ENCODE data around the gene YIPF5.

Gene YIPF5

DNA sequence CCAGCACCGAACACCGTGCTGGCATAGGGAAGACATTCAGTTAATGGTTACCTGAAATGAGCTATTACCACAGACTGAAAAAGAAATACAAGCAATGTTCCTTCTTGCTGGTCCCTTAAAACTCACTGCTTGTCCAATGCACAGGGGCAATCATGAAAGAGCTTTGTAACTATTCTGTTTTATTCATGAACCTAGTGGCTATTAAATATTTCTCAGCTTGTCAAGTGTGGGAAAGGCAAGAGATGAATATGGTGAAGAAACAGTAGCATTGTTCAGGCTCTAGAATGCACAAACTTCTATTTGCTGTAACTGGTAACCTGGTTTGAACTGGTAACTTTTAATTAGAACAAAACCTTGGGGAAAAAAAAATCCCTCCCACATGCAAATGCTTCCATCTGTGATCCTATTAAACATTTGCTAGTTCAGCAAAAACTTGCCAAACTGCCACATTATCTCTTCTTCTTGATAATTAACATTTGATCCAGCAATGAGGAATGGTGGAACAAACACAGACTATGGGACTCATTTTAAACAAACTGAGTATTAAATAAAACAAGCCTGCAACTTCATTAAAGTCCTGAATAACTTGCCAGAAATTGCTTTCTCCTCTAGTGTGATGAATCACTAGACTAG, 36.1 kb downstream of the YIPF5 start:
- TF ChIP-seq, protein P1, sequence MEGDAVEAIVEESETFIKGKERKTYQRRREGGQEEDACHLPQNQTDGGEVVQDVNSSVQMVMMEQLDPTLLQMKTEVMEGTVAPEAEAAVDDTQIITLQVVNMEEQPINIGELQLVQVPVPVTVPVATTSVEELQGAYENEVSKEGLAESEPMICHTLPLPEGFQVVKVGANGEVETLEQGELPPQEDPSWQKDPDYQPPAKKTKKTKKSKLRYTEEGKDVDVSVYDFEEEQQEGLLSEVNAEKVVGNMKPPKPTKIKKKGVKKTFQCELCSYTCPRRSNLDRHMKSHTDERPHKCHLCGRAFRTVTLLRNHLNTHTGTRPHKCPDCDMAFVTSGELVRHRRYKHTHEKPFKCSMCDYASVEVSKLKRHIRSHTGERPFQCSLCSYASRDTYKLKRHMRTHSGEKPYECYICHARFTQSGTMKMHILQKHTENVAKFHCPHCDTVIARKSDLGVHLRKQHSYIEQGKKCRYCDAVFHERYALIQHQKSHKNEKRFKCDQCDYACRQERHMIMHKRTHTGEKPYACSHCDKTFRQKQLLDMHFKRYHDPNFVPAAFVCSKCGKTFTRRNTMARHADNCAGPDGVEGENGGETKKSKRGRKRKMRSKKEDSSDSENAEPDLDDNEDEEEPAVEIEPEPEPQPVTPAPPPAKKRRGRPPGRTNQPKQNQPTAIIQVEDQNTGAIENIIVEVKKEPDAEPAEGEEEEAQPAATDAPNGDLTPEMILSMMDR (IDR thresholded peaks at IDR 0.05): no peak
- TF ChIP-seq ZFX (IDR thresholded peaks at IDR 0.05; ENCODE audit: borderline replicate concordance): no peak
- no peak overlapping the region for H3K27ac ChIP-seq

DNA sequence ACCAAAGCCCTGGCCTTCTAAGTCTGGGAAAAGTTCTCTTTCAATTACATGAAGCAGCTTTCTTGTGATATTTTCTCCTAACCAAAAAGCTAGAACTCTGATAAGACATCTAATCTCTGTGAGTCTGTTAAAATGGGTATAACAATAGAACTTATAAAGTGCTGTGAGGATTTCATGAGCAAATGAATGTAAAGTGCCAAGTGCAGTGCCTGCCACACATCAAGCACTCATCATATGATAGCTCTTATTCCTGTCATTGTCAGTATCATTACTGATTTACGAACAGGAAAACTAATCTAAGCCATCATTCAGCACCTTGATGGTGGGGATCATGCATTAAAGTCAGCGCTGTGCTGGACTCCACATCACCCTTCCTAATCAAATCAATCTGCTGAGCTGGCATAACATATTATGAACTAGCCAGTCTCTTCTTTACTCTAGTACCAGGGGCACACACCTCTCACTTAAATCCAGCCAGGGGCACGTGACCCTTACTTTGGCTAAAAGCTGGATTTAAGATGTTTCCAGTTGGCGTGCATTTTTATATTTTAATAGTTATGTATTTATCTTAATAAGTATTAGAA, 37.3 kb downstream of the YIPF5 start:
- no peak overlapping the region for H3K27ac ChIP-seq
- TF ChIP-seq, protein P1 (IDR thresholded peaks at IDR 0.05): no peak
- no peak for TF ChIP-seq ZFX (IDR thresholded peaks at IDR 0.05; ENCODE audit: borderline replicate concordance)

DNA sequence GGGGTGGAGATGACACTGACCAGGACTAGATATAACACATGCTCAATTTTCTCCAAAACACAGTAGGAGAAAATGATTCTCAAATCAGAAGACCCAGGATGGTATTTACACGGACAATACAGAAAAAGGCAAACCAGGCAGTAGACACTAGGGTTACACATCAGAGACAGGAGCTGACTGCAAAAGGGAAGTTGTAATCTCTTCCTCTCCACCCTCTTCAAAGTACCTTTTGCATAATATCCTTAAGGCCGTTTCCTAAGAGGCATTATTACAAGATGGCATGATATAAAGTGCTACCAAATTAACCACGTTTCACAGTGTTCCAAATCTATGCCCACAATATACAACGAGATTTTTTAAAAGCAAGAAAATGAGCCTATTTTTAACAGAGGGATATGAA, 39.2 kb downstream of the YIPF5 start:
- H3K27ac ChIP-seq: no peak overlapping the region
- TF ChIP-seq, protein P1 (IDR thresholded peaks at IDR 0.05): no peak
- no peak for TF ChIP-seq ZFX (IDR thresholded peaks at IDR 0.05; ENCODE audit: borderline replicate concordance)

DNA sequence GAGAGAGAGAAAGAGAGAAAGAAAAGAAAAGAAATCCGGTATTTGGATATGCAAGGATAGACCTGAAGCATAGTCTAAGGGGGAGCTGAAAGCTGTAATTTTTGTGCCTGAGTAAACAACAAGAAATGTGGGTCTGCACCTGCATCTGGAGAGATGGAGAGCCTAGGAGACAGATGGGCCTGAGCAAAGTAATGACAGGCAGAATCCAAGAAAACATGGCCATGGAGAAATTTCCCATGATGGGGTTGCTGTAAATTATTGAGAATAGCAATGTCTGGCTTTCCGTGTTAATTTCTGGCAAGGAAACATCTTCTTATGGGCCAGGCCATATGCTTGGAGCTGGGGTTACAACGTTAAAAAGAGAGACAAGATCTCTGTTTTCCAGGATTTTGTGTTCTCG, 40.2 kb downstream of the YIPF5 start:
- TF ChIP-seq, protein P1 (IDR thresholded peaks at IDR 0.05): no peak
- TF ChIP-seq ZFX (IDR thresholded peaks at IDR 0.05; ENCODE audit: borderline replicate concordance): no peak

DNA sequence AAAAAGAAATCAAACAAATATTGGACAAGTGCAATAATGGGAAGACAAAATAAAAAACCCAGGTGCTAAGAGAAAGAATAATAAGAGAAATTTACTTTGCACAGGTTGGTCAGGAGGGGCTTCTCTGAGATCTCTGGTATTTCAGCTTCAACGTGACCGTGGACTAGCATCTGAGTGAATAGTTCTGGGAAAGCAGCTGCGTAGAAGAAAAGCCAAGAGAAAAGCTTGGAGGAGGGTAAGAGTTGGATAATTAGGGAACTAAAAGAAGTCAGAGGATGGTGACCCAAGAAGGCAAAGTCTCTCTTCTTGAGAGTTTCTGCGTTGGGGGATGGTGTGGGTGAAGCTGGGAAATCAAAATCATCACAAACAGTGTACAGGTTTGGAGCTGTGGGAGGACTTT, 41.6 kb downstream of the YIPF5 start:
- TF ChIP-seq, protein P1 (IDR thresholded peaks at IDR 0.05): no peak
- TF ChIP-seq ZFX (IDR thresholded peaks at IDR 0.05; ENCODE audit: borderline replicate concordance): no peak

More for the DNA sequence above, 40.2 kb downstream of the YIPF5 start:
- no peak overlapping the region for H3K27ac ChIP-seq

DNA sequence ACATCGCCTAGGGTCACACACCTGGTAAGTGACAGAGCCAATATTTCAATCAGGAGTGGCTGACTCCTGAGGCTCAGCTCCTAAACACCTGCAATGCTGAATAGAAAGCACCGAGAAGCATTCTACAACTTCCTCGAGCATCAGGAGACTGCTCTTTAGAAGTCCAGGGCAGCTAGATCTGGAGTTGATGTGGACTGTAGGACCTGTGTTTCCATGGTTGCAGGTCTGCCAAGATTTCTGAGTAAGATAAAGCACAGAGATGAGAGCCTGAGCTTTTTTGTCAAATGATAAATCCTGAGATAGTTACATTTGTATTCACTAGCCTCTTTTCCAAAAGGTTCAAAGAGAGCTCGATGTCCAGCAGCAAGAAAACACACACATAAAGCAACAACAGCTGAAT, 43.8 kb downstream of the YIPF5 start:
- no peak for TF ChIP-seq ZFX (IDR thresholded peaks at IDR 0.05; ENCODE audit: borderline replicate concordance)
- TF ChIP-seq, protein P1 (IDR thresholded peaks at IDR 0.05): no peak
- no peak overlapping the region for H3K27ac ChIP-seq

More for the DNA sequence above, 41.6 kb downstream of the YIPF5 start:
- no peak overlapping the region for H3K27ac ChIP-seq

DNA sequence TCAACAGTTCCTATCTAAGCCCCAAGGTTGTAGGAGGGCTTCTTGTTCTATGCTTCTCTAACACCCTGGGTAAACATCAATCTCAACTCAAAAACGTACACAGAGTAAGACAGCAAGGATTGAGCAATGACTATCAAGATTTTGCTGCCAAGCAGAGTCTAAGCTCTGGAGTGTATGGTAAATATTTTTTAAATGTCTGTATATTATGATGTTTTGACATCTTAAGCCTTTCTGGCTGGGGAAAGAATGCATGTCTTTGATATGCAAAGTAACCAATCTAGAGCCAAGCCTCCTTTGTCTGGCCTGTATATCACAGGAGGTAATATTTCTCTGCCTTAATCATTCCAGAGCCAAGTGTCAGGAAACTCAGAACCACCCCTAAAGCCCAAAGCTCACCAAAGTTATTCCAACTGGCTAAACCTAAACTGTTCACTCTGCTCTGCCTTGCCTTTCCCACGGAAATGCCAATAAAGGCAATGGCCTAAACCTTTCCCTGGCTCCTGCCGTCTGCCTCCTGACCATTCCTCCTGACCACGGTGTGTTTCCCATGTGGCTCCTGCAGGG, 45.2 kb downstream of the YIPF5 start:
- H3K27ac ChIP-seq: no peak overlapping the region
- TF ChIP-seq, protein P1 (IDR thresholded peaks at IDR 0.05): no peak
- TF ChIP-seq ZFX (IDR thresholded peaks at IDR 0.05; ENCODE audit: borderline replicate concordance): no peak
